Peyer's patch (tissue), 4 donors: ENCODE data around the gene PRSS53. TPM values are rescaled to one million over a fixed set of nuclear protein-coding genes. Genes with fewer than 3 reads are reported as not detected.
A peak's percentile ranks its signal among the peaks of the same experiment; 100 is the strongest.

Source experiments
- DNase-seq, 3 donors: peaks; one replicate each; pipeline ENCODE4 v3.0.0-alpha.2; 2017 to 2019
- H3K27ac ChIP-seq, 4 donors: fragments of 200-600 bp; sonication (generic); one replicate each; pipeline ENCODE4 v1.5.1; 2016 to 2019
- H3K27me3 ChIP-seq, 2 donors: fragments of 200-600 bp; sonication (generic); one replicate each; pipeline ENCODE4 v1.5.1; 2019
- H3K36me3 ChIP-seq, 3 donors: fragments of 200-600 bp; sonication (generic); one replicate each; pipeline ENCODE4 v1.5.1; 2016 to 2019
- H3K4me1 ChIP-seq, 4 donors: fragments of 200-600 bp; sonication (generic); one replicate each; pipeline ENCODE4 v1.5.1; 2016 to 2019
- H3K4me3 ChIP-seq, 4 donors: fragments of 200-600 bp; sonication (generic); 1 replicate in 3 of 4; 2 replicates in 1 of 4; pipeline ENCODE4 v1.5.1; 2016 to 2019; ENCODE audit warnings: mild to moderate bottlenecking in 1 of 4
- H3K9me3 ChIP-seq, 4 donors: fragments of 200-600 bp; sonication (generic); one replicate each; pipeline ENCODE4 v1.5.1; 2016 to 2019; ENCODE audit warnings: mild to moderate bottlenecking in 1 of 4
- CTCF ChIP-seq, 6 experiments: fragments of 450-650 bp in 4 of 6; fragments of 200-600 bp in 2 of 6; sonication (generic) in 1 of 6; IDR thresholded peaks; one replicate each; pipeline ENCODE4 v1.5.1; 2017 to 2019; ENCODE audit warnings: antibody characterized with exemption in 6 of 6, mild to moderate bottlenecking in 3 of 6, moderate library complexity in 1 of 6
- POLR2A ChIP-seq, 2 donors: fragments of 450-650 bp; IDR thresholded peaks; one replicate each; pipeline ENCODE4 v1.5.1; 2017; ENCODE audit warnings: antibody characterized with exemption in 2 of 2, mild to moderate bottlenecking in 2 of 2, moderate library complexity in 2 of 2
- total RNA-seq, 4 donors: library from RNA; depleted of rRNA; stranded (reverse); fragments of >200 nt; gene quantifications; one replicate each; pipeline ENCODE4 v1.1.0, GENCODE V29; 2016

The PRSS53 gene
- total RNA-seq, 4 donors from 2014 or later: 6.8 to 18.4 (median 12.0) TPM

DNA sequence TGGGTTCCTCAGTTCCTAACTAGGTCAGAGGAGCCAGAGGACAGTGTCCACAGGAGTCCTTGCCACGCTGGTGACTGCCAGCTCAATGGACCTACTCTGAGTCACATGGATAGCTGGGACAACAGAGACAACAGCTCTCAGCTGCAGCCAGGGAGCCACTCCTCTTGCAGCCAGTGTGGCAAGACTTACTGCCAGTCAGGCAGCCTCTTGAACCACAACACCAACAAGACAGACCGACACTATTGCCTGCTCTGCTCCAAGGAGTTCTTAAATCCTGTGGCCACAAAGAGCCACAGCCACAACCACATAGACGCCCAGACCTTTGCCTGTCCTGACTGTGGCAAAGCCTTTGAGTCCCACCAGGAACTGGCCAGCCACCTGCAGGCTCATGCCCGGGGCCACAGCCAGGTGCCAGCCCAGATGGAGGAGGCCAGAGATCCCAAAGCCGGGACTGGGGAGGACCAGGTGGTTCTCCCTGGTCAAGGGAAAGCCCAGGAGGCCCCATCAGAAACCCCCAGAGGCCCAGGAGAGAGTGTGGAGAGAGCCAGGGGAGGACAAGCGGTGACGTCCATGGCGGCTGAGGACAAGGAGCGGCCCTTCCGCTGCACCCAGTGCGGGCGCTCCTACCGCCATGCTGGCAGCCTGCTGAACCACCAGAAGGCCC lies 7.9 kb downstream of the PRSS53 start:
- peaks cover 0 to 74% (median 0%) of the 10 kb centered on the region in 3 donors for H3K36me3 ChIP-seq
- no peaks in the 10 kb centered on the region for H3K27me3 ChIP-seq
- H3K4me1 ChIP-seq: peaks cover 0 to 19% (median 0%) of the 10 kb centered on the region in 4 donors
- TF ChIP-seq POLR2A (IDR thresholded peaks at IDR 0.05): no peak
- no peak overlapping the region for H3K27ac ChIP-seq
- no peaks in the 10 kb centered on the region for H3K9me3 ChIP-seq
- peak in 1 of 3 donors; percentile 44 for DNase-seq
- H3K4me3 ChIP-seq: no peak overlapping the region

GRCh38 chr16:31080035-31080629 lies 8.6 kb downstream of the PRSS53 start:
- DNase-seq: peak in 1 of 3 donors; percentile 45
- peaks cover 0 to 24% (median 2%) of the 10 kb centered on the region in 4 donors for H3K4me1 ChIP-seq
- TF ChIP-seq CTCF (IDR thresholded peaks at IDR 0.05) (no peak), POLR2A (IDR thresholded peaks at IDR 0.05) (no peak)
- H3K9me3 ChIP-seq: no peaks in the 10 kb centered on the region
- no peaks in the 10 kb centered on the region for H3K27me3 ChIP-seq
- peaks cover 0 to 72% (median 0%) of the 10 kb centered on the region in 3 donors for H3K36me3 ChIP-seq
- no peak overlapping the region for H3K4me3 ChIP-seq
- H3K27ac ChIP-seq: no peak overlapping the region

DNA sequence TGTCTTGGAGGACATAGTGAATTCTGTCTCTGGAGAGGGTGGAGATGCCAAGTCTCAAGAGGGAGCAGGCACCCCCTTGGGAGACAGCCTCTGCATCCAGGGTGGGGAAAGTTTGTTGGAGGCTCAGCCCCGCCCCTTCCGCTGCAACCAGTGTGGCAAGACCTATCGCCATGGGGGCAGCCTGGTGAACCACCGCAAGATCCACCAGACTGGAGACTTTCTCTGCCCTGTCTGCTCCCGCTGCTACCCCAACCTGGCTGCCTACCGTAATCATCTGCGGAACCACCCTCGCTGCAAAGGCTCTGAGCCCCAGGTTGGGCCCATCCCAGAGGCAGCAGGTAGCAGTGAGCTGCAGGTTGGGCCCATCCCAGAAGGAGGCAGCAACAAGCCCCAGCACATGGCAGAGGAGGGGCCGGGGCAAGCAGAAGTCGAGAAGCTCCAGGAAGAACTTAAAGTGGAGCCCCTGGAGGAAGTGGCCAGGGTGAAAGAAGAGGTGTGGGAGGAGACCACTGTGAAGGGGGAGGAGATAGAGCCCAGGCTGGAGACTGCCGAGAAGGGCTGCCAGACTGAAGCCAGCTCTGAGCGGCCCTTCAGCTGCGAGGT lies 9.3 kb downstream of the PRSS53 start:
- Histone ChIP-seq H3K4me1 (peaks cover 0 to 31% (median 2%) of the 10 kb centered on the region in 4 donors), H3K27me3 (no peaks in the 10 kb centered on the region), H3K27ac (no peak overlapping the region), H3K9me3 (no peaks in the 10 kb centered on the region), H3K4me3 (no peak overlapping the region), H3K36me3 (peaks cover 0 to 68% (median 0%) of the 10 kb centered on the region in 3 donors)
- TF ChIP-seq POLR2A (IDR thresholded peaks at IDR 0.05): no peak
- TF ChIP-seq CTCF (IDR thresholded peaks at IDR 0.05): no peak
- no peak for DNase-seq

GRCh38 chr16:31078597-31079341 lies 10.0 kb downstream of the PRSS53 start:
- H3K36me3 ChIP-seq: peaks cover 0 to 68% (median 0%) of the 10 kb centered on the region in 3 donors
- DNase-seq: no peak
- H3K4me1 ChIP-seq: peaks cover 0 to 32% (median 2%) of the 10 kb centered on the region in 4 donors

DNA sequence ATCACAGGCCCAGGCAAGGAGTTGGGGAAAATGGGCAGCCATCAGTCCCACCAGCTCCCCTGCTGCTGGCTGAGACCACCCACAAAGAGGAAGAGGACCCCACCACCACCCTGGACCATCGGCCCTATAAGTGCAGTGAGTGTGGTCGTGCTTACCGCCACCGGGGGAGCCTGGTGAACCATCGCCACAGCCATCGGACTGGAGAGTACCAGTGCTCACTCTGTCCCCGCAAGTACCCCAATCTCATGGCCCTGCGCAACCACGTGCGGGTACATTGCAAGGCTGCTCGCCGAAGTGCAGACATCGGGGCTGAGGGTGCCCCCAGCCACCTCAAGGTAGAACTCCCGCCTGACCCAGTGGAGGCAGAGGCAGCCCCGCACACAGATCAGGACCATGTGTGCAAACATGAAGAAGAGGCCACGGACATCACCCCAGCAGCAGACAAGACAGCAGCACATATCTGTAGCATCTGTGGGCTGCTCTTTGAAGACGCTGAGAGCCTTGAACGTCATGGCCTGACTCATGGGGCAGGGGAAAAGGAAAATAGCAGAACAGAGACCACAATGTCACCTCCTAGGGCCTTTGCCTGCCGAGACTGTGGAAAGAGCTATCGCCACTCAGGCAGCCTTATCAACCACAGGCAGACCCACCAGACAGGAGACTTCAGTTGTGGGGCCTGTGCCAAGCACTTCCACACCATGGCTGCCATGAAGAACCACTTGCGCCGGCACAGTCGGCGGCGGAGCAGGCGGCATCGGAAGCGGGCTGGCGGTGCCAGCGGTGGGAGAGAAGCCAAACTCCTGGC lies 10.9 kb downstream of the PRSS53 start:
- Histone ChIP-seq H3K36me3 (peaks cover 0 to 60% (median 0%) of the 10 kb centered on the region in 3 donors), H3K27me3 (no peaks in the 10 kb centered on the region), H3K27ac (no peak overlapping the region), H3K4me1 (peaks cover 0 to 29% (median 2%) of the 10 kb centered on the region in 4 donors), H3K9me3 (no peaks in the 10 kb centered on the region), H3K4me3 (no peak overlapping the region)
- no peak for TF ChIP-seq POLR2A (IDR thresholded peaks at IDR 0.05)
- TF ChIP-seq CTCF (IDR thresholded peaks at IDR 0.05): no peak
- peak in 1 of 3 donors; percentile 48 for DNase-seq

More at GRCh38 chr16:31078597-31079341, 10.0 kb downstream of the PRSS53 start:
- H3K4me3 ChIP-seq: no peak overlapping the region
- TF ChIP-seq POLR2A (IDR thresholded peaks at IDR 0.05) (no peak), CTCF (IDR thresholded peaks at IDR 0.05) (no peak)
- H3K27me3 ChIP-seq: no peaks in the 10 kb centered on the region
- H3K9me3 ChIP-seq: no peaks in the 10 kb centered on the region
- H3K27ac ChIP-seq: no peak overlapping the region
